ENCODE data around the gene PI16. TPM values are rescaled to one million over a fixed set of nuclear protein-coding genes. Genes with fewer than 3 reads are reported as not detected.

The PI16 gene
- total and polyA plus RNA-seq, 2 of the 13 experiments (the other 11 are each of a cell fraction or from before 2014, with no cell fraction given), result not detected

DNA sequence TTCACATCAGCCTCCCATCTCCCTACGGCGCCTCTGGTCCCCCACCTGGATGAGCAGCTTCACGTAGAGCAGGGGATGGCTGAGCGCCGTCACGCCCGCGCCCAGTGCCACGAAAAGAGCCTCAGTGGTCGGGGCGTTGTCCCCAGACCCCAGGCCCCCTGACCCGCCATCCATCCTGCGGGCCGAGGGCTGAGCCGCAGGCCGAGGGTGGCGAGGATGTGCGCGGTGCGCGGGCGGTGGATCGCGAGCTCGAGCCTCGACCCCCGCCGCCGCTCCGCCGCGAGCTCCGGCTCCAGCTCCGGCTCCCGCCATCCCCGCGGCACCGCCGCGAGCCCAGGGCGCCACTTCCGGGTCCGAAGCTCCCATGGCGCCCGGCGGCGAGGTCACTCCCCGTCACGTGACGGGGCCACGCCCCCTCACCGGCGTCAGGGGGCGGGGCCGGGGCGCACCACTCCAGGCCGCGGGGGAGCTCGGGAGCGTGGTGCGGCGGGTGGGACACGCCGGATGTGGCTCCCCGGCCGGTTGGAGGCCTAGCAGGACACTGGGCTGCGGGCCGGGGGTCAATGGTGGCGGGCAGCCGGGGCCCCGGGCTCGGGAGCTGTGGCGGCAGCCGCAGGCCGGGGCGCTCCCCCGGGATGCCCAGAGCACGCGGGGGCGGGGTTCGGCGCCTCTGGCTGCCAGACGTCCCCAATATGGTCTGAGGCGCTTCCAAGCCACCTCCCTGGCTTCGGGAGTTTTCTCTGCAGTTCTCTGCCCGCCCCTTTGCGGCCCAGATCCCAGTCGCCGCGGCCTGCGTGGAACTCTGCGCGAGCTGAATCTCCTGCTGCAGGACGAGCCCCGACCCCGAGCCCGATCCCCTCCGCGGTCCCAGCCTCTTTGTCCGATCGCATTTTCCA, 31.5 kb downstream of the PI16 start, which contains the start of gene MTCH1 (continued):
- no peak for TF ChIP-seq ZMAT3 (CRISPR knock-in tag; conservative IDR thresholded peaks at IDR 0.05)
- TF ChIP-seq ZNF292 (CRISPR knock-in tag; IDR thresholded peaks at IDR 0.05; ENCODE audit: borderline replicate concordance, low read depth), result peak; percentile 33; the same call in 1 of the 2 replicates
- no peak for TF ChIP-seq MBD4 (IDR thresholded peaks at IDR 0.05; ENCODE audit: borderline replicate concordance, low read length)
- no peak; the same call in none of the 2 replicates for TF ChIP-seq NFKB2 (CRISPR knock-in tag; IDR thresholded peaks at IDR 0.05; ENCODE audit: borderline replicate concordance)
- TF ChIP-seq JARID2 (CRISPR knock-in tag; IDR thresholded peaks at IDR 0.05; ENCODE audit: insufficient replicate concordance), result no peak
- TF ChIP-seq ZNF605 (CRISPR knock-in tag; IDR thresholded peaks at IDR 0.05), result no peak; the same call in 1 of the 2 replicates
- TF ChIP-seq SIN3A (IDR thresholded peaks at IDR 0.05; ENCODE audit: borderline replicate concordance, low read depth, low read length), result peak; percentile 97; the same call in 1 of the 2 replicates
- TF ChIP-seq, protein P1, sequence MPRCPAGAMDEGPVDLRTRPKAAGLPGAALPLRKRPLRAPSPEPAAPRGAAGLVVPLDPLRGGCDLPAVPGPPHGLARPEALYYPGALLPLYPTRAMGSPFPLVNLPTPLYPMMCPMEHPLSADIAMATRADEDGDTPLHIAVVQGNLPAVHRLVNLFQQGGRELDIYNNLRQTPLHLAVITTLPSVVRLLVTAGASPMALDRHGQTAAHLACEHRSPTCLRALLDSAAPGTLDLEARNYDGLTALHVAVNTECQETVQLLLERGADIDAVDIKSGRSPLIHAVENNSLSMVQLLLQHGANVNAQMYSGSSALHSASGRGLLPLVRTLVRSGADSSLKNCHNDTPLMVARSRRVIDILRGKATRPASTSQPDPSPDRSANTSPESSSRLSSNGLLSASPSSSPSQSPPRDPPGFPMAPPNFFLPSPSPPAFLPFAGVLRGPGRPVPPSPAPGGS (CRISPR knock-in tag; IDR thresholded peaks at IDR 0.05), result peak; percentile 82
- TF ChIP-seq, protein P2, sequence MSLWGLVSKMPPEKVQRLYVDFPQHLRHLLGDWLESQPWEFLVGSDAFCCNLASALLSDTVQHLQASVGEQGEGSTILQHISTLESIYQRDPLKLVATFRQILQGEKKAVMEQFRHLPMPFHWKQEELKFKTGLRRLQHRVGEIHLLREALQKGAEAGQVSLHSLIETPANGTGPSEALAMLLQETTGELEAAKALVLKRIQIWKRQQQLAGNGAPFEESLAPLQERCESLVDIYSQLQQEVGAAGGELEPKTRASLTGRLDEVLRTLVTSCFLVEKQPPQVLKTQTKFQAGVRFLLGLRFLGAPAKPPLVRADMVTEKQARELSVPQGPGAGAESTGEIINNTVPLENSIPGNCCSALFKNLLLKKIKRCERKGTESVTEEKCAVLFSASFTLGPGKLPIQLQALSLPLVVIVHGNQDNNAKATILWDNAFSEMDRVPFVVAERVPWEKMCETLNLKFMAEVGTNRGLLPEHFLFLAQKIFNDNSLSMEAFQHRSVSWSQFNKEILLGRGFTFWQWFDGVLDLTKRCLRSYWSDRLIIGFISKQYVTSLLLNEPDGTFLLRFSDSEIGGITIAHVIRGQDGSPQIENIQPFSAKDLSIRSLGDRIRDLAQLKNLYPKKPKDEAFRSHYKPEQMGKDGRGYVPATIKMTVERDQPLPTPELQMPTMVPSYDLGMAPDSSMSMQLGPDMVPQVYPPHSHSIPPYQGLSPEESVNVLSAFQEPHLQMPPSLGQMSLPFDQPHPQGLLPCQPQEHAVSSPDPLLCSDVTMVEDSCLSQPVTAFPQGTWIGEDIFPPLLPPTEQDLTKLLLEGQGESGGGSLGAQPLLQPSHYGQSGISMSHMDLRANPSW (CRISPR knock-in tag; IDR thresholded peaks at IDR 0.05; ENCODE audit: borderline replicate concordance), result no peak
- TF ChIP-seq ZBTB21 (CRISPR knock-in tag; IDR thresholded peaks at IDR 0.05), result no peak
- TF ChIP-seq ZNF788 (CRISPR knock-in tag; IDR thresholded peaks at IDR 0.05; ENCODE audit: borderline replicate concordance), result peak; percentile 86
- peak; percentile 59 for TF ChIP-seq ZNF749 (CRISPR knock-in tag; IDR thresholded peaks at IDR 0.05; ENCODE audit: borderline replicate concordance)
- no peak for TF ChIP-seq PAF1 (CRISPR knock-in tag; IDR thresholded peaks at IDR 0.05)
- TF ChIP-seq ZNF337 (CRISPR knock-in tag; IDR thresholded peaks at IDR 0.05; ENCODE audit: borderline replicate concordance, low read depth), result peak; percentile 91; the same call in 1 of the 2 replicates
- 0 out of 2 replicates have a peak, but pooled peaks have one; percentile 47 for TF ChIP-seq MIER2 (CRISPR knock-in tag; IDR thresholded peaks at IDR 0.05)
- TF ChIP-seq ZNF256 (CRISPR knock-in tag; conservative IDR thresholded peaks at IDR 0.05), result no peak
- peak; percentile 65; the same call in 1 of the 2 replicates for TF ChIP-seq PAX8 (CRISPR knock-in tag; IDR thresholded peaks at IDR 0.05; ENCODE audit: borderline replicate concordance)
- TF ChIP-seq POLR2A (IDR thresholded peaks at IDR 0.05; ENCODE audit: insufficient read depth in 1 of 2, low read depth in 2 of 2, low read length in 2 of 2), result peak; percentile 92 to 94
- TF ChIP-seq, protein P3, sequence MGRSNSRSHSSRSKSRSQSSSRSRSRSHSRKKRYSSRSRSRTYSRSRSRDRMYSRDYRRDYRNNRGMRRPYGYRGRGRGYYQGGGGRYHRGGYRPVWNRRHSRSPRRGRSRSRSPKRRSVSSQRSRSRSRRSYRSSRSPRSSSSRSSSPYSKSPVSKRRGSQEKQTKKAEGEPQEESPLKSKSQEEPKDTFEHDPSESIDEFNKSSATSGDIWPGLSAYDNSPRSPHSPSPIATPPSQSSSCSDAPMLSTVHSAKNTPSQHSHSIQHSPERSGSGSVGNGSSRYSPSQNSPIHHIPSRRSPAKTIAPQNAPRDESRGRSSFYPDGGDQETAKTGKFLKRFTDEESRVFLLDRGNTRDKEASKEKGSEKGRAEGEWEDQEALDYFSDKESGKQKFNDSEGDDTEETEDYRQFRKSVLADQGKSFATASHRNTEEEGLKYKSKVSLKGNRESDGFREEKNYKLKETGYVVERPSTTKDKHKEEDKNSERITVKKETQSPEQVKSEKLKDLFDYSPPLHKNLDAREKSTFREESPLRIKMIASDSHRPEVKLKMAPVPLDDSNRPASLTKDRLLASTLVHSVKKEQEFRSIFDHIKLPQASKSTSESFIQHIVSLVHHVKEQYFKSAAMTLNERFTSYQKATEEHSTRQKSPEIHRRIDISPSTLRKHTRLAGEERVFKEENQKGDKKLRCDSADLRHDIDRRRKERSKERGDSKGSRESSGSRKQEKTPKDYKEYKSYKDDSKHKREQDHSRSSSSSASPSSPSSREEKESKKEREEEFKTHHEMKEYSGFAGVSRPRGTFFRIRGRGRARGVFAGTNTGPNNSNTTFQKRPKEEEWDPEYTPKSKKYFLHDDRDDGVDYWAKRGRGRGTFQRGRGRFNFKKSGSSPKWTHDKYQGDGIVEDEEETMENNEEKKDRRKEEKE (IDR thresholded peaks at IDR 0.05), result no peak
- TF ChIP-seq U2AF2 (IDR thresholded peaks at IDR 0.05; ENCODE audit: low read depth, low read length), result no peak

Data from HepG2 (cell line).